K562 (cell line): ENCODE results near the gene PITPNB. TPM values are rescaled to one million over a fixed set of nuclear protein-coding genes. Genes with fewer than 3 reads are reported as not detected.

Experiments
- CGGBP1 ChIP-seq: fragments of 250-450 bp; sonication (Bioruptor Pico); IDR thresholded peaks from 2 replicates; pipeline ENCODE4 v1.9.0; 2021; ENCODE audit warnings: mild to moderate bottlenecking
- CXXC5 ChIP-seq: fragments of 250-450 bp; sonication (Bioruptor Pico); IDR thresholded peaks from 2 replicates; pipeline ENCODE4 v1.8.0; 2022; ENCODE audit warnings: inconsistent platforms, mild to moderate bottlenecking, moderate library complexity
- DMBX1 ChIP-seq: fragments of 250-450 bp; sonication (Bioruptor Pico); IDR thresholded peaks from 2 replicates; pipeline ENCODE4 v1.8.0; 2022; ENCODE audit warnings: inconsistent platforms, mild to moderate bottlenecking, moderate library complexity, borderline replicate concordance
- ELF1 ChIP-seq: fragments of 200-800 bp; sonication (Bioruptor generic); IDR thresholded peaks from 2 replicates; pipeline ENCODE4 v1.6.1; 2016; ENCODE audit warnings: missing genetic modification characterization, missing compliant biosample characterization
- FOXK1 ChIP-seq: sonication (generic); formaldehyde crosslinking; IDR thresholded peaks from 2 replicates; pipeline ENCODE4 v1.8.0; 2022; ENCODE audit warnings: missing genetic modification reagents, mild to moderate bottlenecking, borderline replicate concordance
- HNRNPL ChIP-seq: fragments of 200-400 bp; formaldehyde crosslinking; IDR thresholded peaks from 2 replicates; pipeline ENCODE4 v1.6.1; 2017; ENCODE audit warnings: low read depth, mild to moderate bottlenecking, low read length
- MAX ChIP-seq: sonication (generic); formaldehyde crosslinking; IDR thresholded peaks from 2 replicates; pipeline ENCODE4 v1.9.0; 2022; ENCODE audit warnings: mild to moderate bottlenecking, missing genetic modification reagents
- MBD2 ChIP-seq: sonication (generic); IDR thresholded peaks from 2 replicates; pipeline ENCODE4 v1.6.1; 2016; ENCODE audit warnings: low read depth, borderline replicate concordance
- MTA1 ChIP-seq: fragments of 450-650 bp; IDR thresholded peaks from 2 replicates; pipeline ENCODE4 v1.6.1; 2017; ENCODE audit warnings: borderline replicate concordance
- NCOA6 ChIP-seq: fragments of 450-650 bp; IDR thresholded peaks from 2 replicates; pipeline ENCODE4 v1.6.1; 2017; ENCODE audit warnings: mild to moderate bottlenecking
- NFE2 ChIP-seq: IDR thresholded peaks from 2 replicates; pipeline ENCODE4 v1.6.1; 2014; ENCODE audit warnings: antibody characterized with exemption, low read depth
- PHTF2 ChIP-seq: fragments of 250-450 bp; sonication (Bioruptor Pico); IDR thresholded peaks from 2 replicates; pipeline ENCODE4 v1.5.0; 2021; ENCODE audit warnings: mild to moderate bottlenecking
- POLR2A ChIP-seq: fragments of 450-650 bp; conservative IDR thresholded peaks from 2 replicates; pipeline ENCODE4 v1.6.1; 2016
- RBFOX2 ChIP-seq: fragments of 200-400 bp; formaldehyde crosslinking; IDR thresholded peaks from 2 replicates; pipeline ENCODE4 v1.6.1; 2017; ENCODE audit warnings: low read depth, mild to moderate bottlenecking, low read length, moderate library complexity
- STAG1 ChIP-seq: sonication (generic); formaldehyde crosslinking; IDR thresholded peaks from 2 replicates; pipeline ENCODE4 v1.5.0; 2020; ENCODE audit warnings: missing genetic modification reagents, borderline replicate concordance
- TAF1 ChIP-seq: IDR thresholded peaks from 2 replicates; pipeline ENCODE4 v1.6.1; 2011; ENCODE audit warnings: mild to moderate bottlenecking, low read length, moderate library complexity; ENCODE audit not compliant: insufficient read depth, control insufficient read depth, severe bottlenecking; ENCODE audit errors: extremely low read depth
- UBTF ChIP-seq, 2 experiments: IDR thresholded peaks; 2 replicates each; pipeline ENCODE4 v1.6.1; 2012; ENCODE audit warnings: improper control_type of control experiment in 2 of 2, low read depth in 2 of 2, low read length in 2 of 2, borderline replicate concordance in 1 of 2
- ZBTB11 ChIP-seq, 3 experiments: fragments of 200-800 bp in 1 of 3; fragments of 250-450 bp in 1 of 3; fragments of 450-650 bp in 1 of 3; sonication (Bioruptor Pico) in 1 of 3; sonication (Bioruptor generic) in 1 of 3; formaldehyde crosslinking in 1 of 3; IDR thresholded peaks; 2 replicates each; pipeline versions ENCODE4 v1.6.1 to v1.8.0; 2016 to 2022; ENCODE audit warnings: mild to moderate bottlenecking in 2 of 3, missing genetic modification characterization in 2 of 3, missing compliant biosample characterization in 1 of 3, moderate library complexity in 1 of 3
- ZNF551 ChIP-seq: fragments of 250-450 bp; sonication (Bioruptor Pico); IDR thresholded peaks from 2 replicates; pipeline ENCODE4 v1.5.0; 2021; ENCODE audit warnings: mild to moderate bottlenecking, moderate library complexity
- polyA plus RNA-seq, 8 experiments: library from polyadenylated mRNA; depleted of rRNA in 4 of 8; stranded (reverse) in 5 of 8; unstranded in 3 of 8; fragments of >200 nt; fragmentation: Nextera tagmentation in 2 of 8; fragmentation: Illumina TruSeq in 1 of 8; extraction: Ambion mirVana in 2 of 8; extraction: Trizol in 1 of 8; gene quantifications; 2 replicates each; pipeline versions ENCODE4 v1.2.1 to v1.2.3, GENCODE V29; 2011 to 2014; ENCODE audit warnings: inconsistent platforms in 1 of 8, missing spikeins in 1 of 8
- total RNA-seq, 7 experiments: library from RNA; depleted of rRNA in 6 of 7; stranded (reverse); fragments of >200 nt in 6 of 7; fragmentation: Illumina TruSeq in 2 of 7; extraction: Trizol in 2 of 7; gene quantifications; 2 replicates each; pipeline versions ENCODE4 v1.2.1 to v1.2.3, GENCODE V29; 2011 to 2021; ENCODE audit warnings: low replicate concordance in 1 of 7
- TF ChIP-seq, protein P1 (sequence below): fragments of 250-450 bp; sonication (Bioruptor Pico); IDR thresholded peaks from 2 replicates; pipeline ENCODE4 v1.4.0; 2020; ENCODE audit warnings: mild to moderate bottlenecking

PITPNB gene
- total and polyA plus RNA-seq, 9 of the 15 experiments (the other 6 are each of a cell fraction or from before 2014, with no cell fraction given): 13.1 to 52.4 (median 34.7) TPM

- TF ChIP-seq DMBX1 (CRISPR knock-in tag) (no peak), ZNF551 (CRISPR knock-in tag) (no peak), HNRNPL (no peak), MAX (CRISPR knock-in tag) (peak; percentile 60; the same call in 1 of the 2 replicates), UBTF (IDR thresholded peaks at IDR 0.05; ENCODE audit: borderline replicate concordance in 1 of 2, low read depth in 2 of 2, low read length in 2 of 2) (0 out of 4 replicates have a peak, but pooled peaks of 1 of the 2 experiments have one; percentile 39), CXXC5 (CRISPR knock-in tag) (peak; percentile 55; the same call in 1 of the 2 replicates), MBD2 (peak; percentile 42; the same call in 1 of the 2 replicates), NFE2 (no peak), RBFOX2 (peak; percentile 86), STAG1 (no peak), MTA1 (no peak), CGGBP1 (CRISPR knock-in tag) (no peak), ELF1 (no peak), POLR2A (peak; percentile 81), ZBTB11 (CRISPR knock-in tag; IDR thresholded peaks at IDR 0.05) (no peak), PHTF2 (CRISPR knock-in tag) (no peak), NCOA6 (peak; percentile 47; the same call in 1 of the 2 replicates), FOXK1 (CRISPR knock-in tag) (no peak), TAF1 (peak; percentile 52)
- TF ChIP-seq, protein P1, sequence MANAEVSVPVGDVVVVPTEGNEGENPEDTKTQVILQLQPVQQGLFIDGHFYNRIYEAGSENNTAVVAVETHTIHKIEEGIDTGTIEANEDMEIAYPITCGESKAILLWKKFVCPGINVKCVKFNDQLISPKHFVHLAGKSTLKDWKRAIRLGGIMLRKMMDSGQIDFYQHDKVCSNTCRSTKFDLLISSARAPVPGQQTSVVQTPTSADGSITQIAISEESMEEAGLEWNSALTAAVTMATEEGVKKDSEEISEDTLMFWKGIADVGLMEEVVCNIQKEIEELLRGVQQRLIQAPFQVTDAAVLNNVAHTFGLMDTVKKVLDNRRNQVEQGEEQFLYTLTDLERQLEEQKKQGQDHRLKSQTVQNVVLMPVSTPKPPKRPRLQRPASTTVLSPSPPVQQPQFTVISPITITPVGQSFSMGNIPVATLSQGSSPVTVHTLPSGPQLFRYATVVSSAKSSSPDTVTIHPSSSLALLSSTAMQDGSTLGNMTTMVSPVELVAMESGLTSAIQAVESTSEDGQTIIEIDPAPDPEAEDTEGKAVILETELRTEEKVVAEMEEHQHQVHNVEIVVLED (CRISPR knock-in tag): peak; percentile 83
Measured at GRCh38 chr22:27919222-27919941, at the start of gene PITPNB (continued).
